HepG2 (cell line): ENCODE data around the gene ZFYVE28. TPM values are rescaled to one million over a fixed set of nuclear protein-coding genes. Genes with fewer than 3 reads are reported as not detected.

Source experiments
- ATAC-seq: fragments of 200-7000 bp; cut with Tn5 transposase; 3 replicates; pipeline ENCODE4 v1.9.1; 2020; ENCODE audit warnings: mild to moderate bottlenecking, moderate library complexity
- BruUV-seq: library from RNA; stranded (reverse); fragments of 400-500 nt; replicated peaks from 2 replicates; lab custom pipeline; 2021; lab: Mats Ljungman, UMichigan
- CTCF ChIA-PET: fragments of 300-600 bp; formaldehyde crosslinking; extraction: SDS; loops from one replicate; lab custom pipeline; 2021; ENCODE audit warnings: low total read pairs, inconsistent platforms, low intra/inter-chr PET ratio; lab: Yijun Ruan, JAX
- POLR2A ChIA-PET: fragments of 350-600 bp; sonication (Branson Sonifier 250); formaldehyde crosslinking; loops from one replicate; lab custom pipeline; 2020; ENCODE audit warnings: antibody characterized with exemption, inconsistent platforms; lab: Yijun Ruan, JAX
- DNase-seq: peaks from one replicate; pipeline ENCODE4 v3.0.0-alpha.2; 2015; ENCODE audit warnings: low spot score
- FAIRE-seq: peaks from 3 replicates; lab custom pipeline; 2011; peaks lifted over from hg19 to GRCh38; lab: Jason Lieb, UNC
- H2AFZ ChIP-seq: one replicate; pipeline ENCODE4 v1.6.1; 2011; ENCODE audit warnings: low read length, inconsistent platforms
- H3K27ac ChIP-seq: fragments of 300-600 bp; 3 replicates; pipeline ENCODE4 v1.8.0; 2011; ENCODE audit warnings: mixed run types, mild to moderate bottlenecking, mixed read lengths, low read length, inconsistent platforms; ENCODE audit not compliant: insufficient read depth; ENCODE audit errors: extremely low read length
- H3K27me3 ChIP-seq, 2 experiments: fragments of 200-600 bp in 1 of 2; 2 replicates in 1 of 2; 3 replicates in 1 of 2; pipeline versions ENCODE4 v1.6.0 to v1.8.0; 2011; ENCODE audit warnings: low read length in 2 of 2, mild to moderate bottlenecking in 2 of 2, moderate library complexity in 2 of 2, inconsistent platforms in 1 of 2; ENCODE audit not compliant: insufficient read depth in 2 of 2, control insufficient read depth in 1 of 2
- H3K36me3 ChIP-seq, 2 experiments: fragments of 200-600 bp in 1 of 2; replicated peaks in 1 of 2; 2 replicates in 1 of 2; 3 replicates in 1 of 2; pipeline versions ENCODE4 v1.5.1 to v1.8.0; 2011; ENCODE audit warnings: low read length in 2 of 2, inconsistent platforms in 1 of 2; ENCODE audit not compliant: insufficient read depth in 2 of 2, control insufficient read depth in 1 of 2
- H3K4me1 ChIP-seq: 2 replicates; pipeline ENCODE4 v1.5.1; 2012; ENCODE audit warnings: low read length, inconsistent platforms; ENCODE audit not compliant: insufficient read depth
- H3K4me2 ChIP-seq: 2 replicates; pipeline ENCODE4 v1.6.0; 2011; ENCODE audit warnings: low read depth, low read length, inconsistent platforms
- H3K4me3 ChIP-seq, 3 experiments: fragments of 200-600 bp in 1 of 3; sonication (generic), shearing (Covaris generic) in 1 of 3; replicated peaks in 1 of 3; 2 replicates each; pipeline ENCODE4 v1.5.1; 2011 to 2016; ENCODE audit warnings: low read length in 3 of 3, inconsistent platforms in 2 of 3, low read depth in 2 of 3, mild to moderate bottlenecking in 2 of 3, control low read depth in 1 of 3, mixed read lengths in 1 of 3; ENCODE audit not compliant: insufficient read depth in 1 of 3
- H3K79me2 ChIP-seq: one replicate; pipeline ENCODE4 v1.6.1; 2011; ENCODE audit warnings: low read length, inconsistent platforms; ENCODE audit not compliant: insufficient read depth
- H3K9ac ChIP-seq: 2 replicates; pipeline ENCODE4 v1.6.0; 2011; ENCODE audit warnings: mild to moderate bottlenecking, low read depth, low read length, inconsistent platforms; ENCODE audit not compliant: insufficient read depth
- H3K9me3 ChIP-seq: 2 replicates; pipeline ENCODE4 v1.5.1; 2012; ENCODE audit warnings: mild to moderate bottlenecking, low read length
- H4K20me1 ChIP-seq: 2 replicates; pipeline ENCODE4 v1.6.0; 2011; ENCODE audit warnings: inconsistent platforms, mild to moderate bottlenecking, low read length, moderate library complexity; ENCODE audit not compliant: insufficient read depth
- ZBTB40 ChIP-seq, 2 experiments: fragments of 450-650 bp in 1 of 2; sonication (generic) in 1 of 2; formaldehyde crosslinking in 1 of 2; IDR thresholded peaks; 2 replicates each; pipeline versions ENCODE4 v1.6.1 to v1.8.0; 2016 to 2022; ENCODE audit warnings: antibody characterized with exemption in 1 of 2, mild to moderate bottlenecking in 1 of 2, missing genetic modification reagents in 1 of 2
- ZNF281 ChIP-seq: sonication (generic); formaldehyde crosslinking; IDR thresholded peaks from 2 replicates; pipeline ENCODE4 v1.4.0; 2020; ENCODE audit warnings: missing genetic modification reagents, borderline replicate concordance
- WGBS: methylation state at CpG from one replicate; pipeline ENCODE4 v1.1.6; 2017; ENCODE audit warnings: low lambda C conversion rate; 5-methylcytosine and 5-hydroxymethylcytosine counted together
- in situ Hi-C: cut with HindIII; loops from 2 replicates; pipeline ENCODE4 v1.10.0; 2017; ENCODE audit warnings: low pct_unique_long_range_greater_than_20kb; ENCODE audit not compliant: extremely low pct_ligation_motif_present
- intact Hi-C: fragments of 100-400 bp; cut with micrococcal nuclease; formaldehyde crosslinking; loops from one replicate; pipeline ENCODE4 v1.10.0; 2022; ENCODE audit not compliant: unreplicated experiment
- polyA plus RNA-seq, 8 experiments: library from polyadenylated mRNA; depleted of rRNA in 3 of 8; stranded (reverse) in 7 of 8; unstranded in 1 of 8; fragments of >200 nt; fragmentation: Illumina TruSeq in 4 of 8; extraction: Trizol in 4 of 8; gene quantifications; 2 replicates each; pipeline versions ENCODE4 v1.2.1 to v1.2.3, GENCODE V29; 2011 to 2016; ENCODE audit warnings: low read depth in 4 of 8, missing spikeins in 1 of 8, mixed read lengths in 1 of 8; ENCODE audit not compliant: insufficient read depth in 1 of 8
- total RNA-seq, 5 experiments: library from RNA; depleted of rRNA; stranded (reverse); fragments of >200 nt; fragmentation: Illumina TruSeq; extraction: Trizol; gene quantifications; 2 replicates each; pipeline ENCODE4 v1.2.3, GENCODE V29; 2016; ENCODE audit warnings: low read depth in 1 of 5

The ZFYVE28 gene
- total and polyA plus RNA-seq, 2 of the 13 experiments (the other 11 are each of a cell fraction or from before 2014, with no cell fraction given) = 0.12 to 0.22 TPM

GRCh38 chr4:2296631-2297601 is 121.5 kb downstream of the ZFYVE28 start:
- POLR2A ChIA-PET = no interaction called here
- H3K27ac ChIP-seq = no peak overlapping the region
- H3K79me2 ChIP-seq = no peaks in the 10 kb centered on the region
- H3K9me3 ChIP-seq = no peaks in the 10 kb centered on the region
- H4K20me1 ChIP-seq = no peaks in the 10 kb centered on the region
- H3K27me3 ChIP-seq = peaks cover 10 to 55% of the 10 kb centered on the region in 2 experiments; a peak in 4 of 5 replicates
- WGBS = 44% methylated on average over 7 of the region's 37 CpGs
- no peak for DNase-seq
- CTCF ChIA-PET = no interaction called here
- FAIRE-seq = no peak
- H2AFZ ChIP-seq = no peak overlapping the region
- intact Hi-C loops (no loop called here), in situ Hi-C loops (no loop called here)
- peak; percentile 49 for ATAC-seq
- H3K36me3 ChIP-seq = no peaks in the 10 kb centered on the region
- H3K4me1 ChIP-seq = 0 out of 2 replicates have a peak, but pooled peaks cover 9% of the 10 kb centered on the region
- H3K9ac ChIP-seq = no peak overlapping the region
- H3K4me2 ChIP-seq = no peak overlapping the region
- TF ChIP-seq ZBTB40 (IDR thresholded peaks at IDR 0.05) (no peak), ZBTB40 (CRISPR knock-in tag; IDR thresholded peaks at IDR 0.05) (no peak), ZNF281 (CRISPR knock-in tag) (peak; percentile 62; the same call in 1 of the 2 replicates)
- TF ChIP-seq, all 625 proteins: peak for 1
- H3K4me3 ChIP-seq = no peak overlapping the region
- BruUV-seq = no TSS peak
